ENCODE data around the gene SH3BP1. TPM values are rescaled to one million over a fixed set of nuclear protein-coding genes. Genes with fewer than 3 reads are reported as not detected.

SH3BP1 gene
- total and polyA plus RNA-seq, 2 of the 4 experiments (the other 2 are of a cell fraction), result 8.8 to 33.3 TPM

- H2BK20ac ChIP-seq (ENCODE audit: low read depth, low read length), result no peak overlapping the region
- in situ Hi-C loops (cut with MboI; ENCODE audit: low sequenced_read_pairs) (no loop called here), intact Hi-C loops (cut with micrococcal nuclease) (no loop called here), dilution Hi-C loops (cut with HindIII; ENCODE audit: low sequenced_read_pairs, unreplicated experiment) (no loop called here)
- no peak for ATAC-seq (ENCODE audit: low read depth)
- no peak overlapping the region for H3K9ac ChIP-seq (ENCODE audit: low read depth, low read length)
- no peak for DNase-seq
- H3K9me1 ChIP-seq (ENCODE audit: insufficient read depth, low read length), result peaks cover 4% of the 10 kb centered on the region
- no peak overlapping the region for H2AK5ac ChIP-seq (ENCODE audit: low read depth, low read length)
- TF ChIP-seq POLR2A (IDR thresholded peaks at IDR 0.05; ENCODE audit: low read depth, low read length), result no peak
- TF ChIP-seq RCOR1 (IDR thresholded peaks at IDR 0.05; ENCODE audit: insufficient replicate concordance, low read length), result no peak
- TF ChIP-seq NFE2L2 (IDR thresholded peaks at IDR 0.05; ENCODE audit: low read depth, low read length), result no peak
- no peak overlapping the region for H3K4ac ChIP-seq (ENCODE audit: low read depth, low read length)
- H3K23ac ChIP-seq (ENCODE audit: low read depth, low read length), result no peak overlapping the region
- H4K20me1 ChIP-seq (ENCODE audit: insufficient read depth, low read length), result peaks cover 6% of the 10 kb centered on the region
- no peak overlapping the region for H2BK120ac ChIP-seq (ENCODE audit: low read depth, low read length)
- POLR2A ChIA-PET (ENCODE audit: unreplicated experiment), result no interaction called here
- no peak overlapping the region for H3K56ac ChIP-seq (ENCODE audit: extremely low read depth, insufficient read depth, low read length)
- H2AFZ ChIP-seq (replicated peaks; ENCODE audit: low read length, poor library complexity), result no peak overlapping the region
- H3K4me1 ChIP-seq (ENCODE audit: control insufficient read depth, insufficient read depth, low read length), result peaks cover 7% of the 10 kb centered on the region
- H2AK9ac ChIP-seq (replicated peaks; ENCODE audit: low read depth, low read length, poor library complexity), result peak overlapping the region; percentile 70
- CTCF ChIA-PET, result no interaction called here
- no peak overlapping the region for H3K14ac ChIP-seq (replicated peaks; ENCODE audit: low read depth, low read length)
- H3K79me1 ChIP-seq (ENCODE audit: low read depth in 1 of 2, low read length in 2 of 2), result peaks cover 6 to 7% of the 10 kb centered on the region in 2 experiments; a peak in 3 of 4 replicates
- no peak overlapping the region for H4K5ac ChIP-seq (ENCODE audit: low read depth, low read length)
- H3K27me3 ChIP-seq (ENCODE audit: control insufficient read depth, insufficient read depth, low read length), result no peaks in the 10 kb centered on the region
- H3K4me2 ChIP-seq (ENCODE audit: low read depth, low read length), result no peak overlapping the region
- H3K27ac ChIP-seq (ENCODE audit: insufficient read depth, low read length), result no peak overlapping the region
- BruUV-seq (replicated peaks), result no TSS peak
- H4K91ac ChIP-seq (ENCODE audit: insufficient read depth, low read depth, low read length), result no peak overlapping the region
- H4K8ac ChIP-seq (ENCODE audit: low read depth in 2 of 2, low read length in 2 of 2), result no peak overlapping the region
- no peaks in the 10 kb centered on the region for H3K9me3 ChIP-seq (ENCODE audit: control insufficient read depth, insufficient read depth, low read length)
- 90% methylated on average over 5 of the region's 14 CpGs; no CpG with 5 or more reads in 1 of the 2 experiments for WGBS, 2 experiments (ENCODE audit: extremely low coverage in 2 of 2, insufficient read length in 1 of 2)
- H3K4me3 ChIP-seq (ENCODE audit: insufficient read depth, low read depth, low read length), result no peak overlapping the region
- no peak overlapping the region for H2BK5ac ChIP-seq (ENCODE audit: low read depth, low read length, poor library complexity, severe bottlenecking)
- peaks cover 35% of the 10 kb centered on the region for H3K36me3 ChIP-seq (ENCODE audit: control insufficient read depth, insufficient read depth, low read length)
- H2BK15ac ChIP-seq (ENCODE audit: low read depth, low read length), result no peak overlapping the region
- no peak overlapping the region for H3K18ac ChIP-seq (ENCODE audit: low read depth, low read length)
Measured at GRCh38 chr22:37654563-37655251, 15.2 kb downstream of the SH3BP1 start.

Data from IMR-90 (cell line).